NCI-H146 treated with DMSO at 0.1 percent for 48 hours (cell line): ENCODE measurements around the gene MEI1.

Source experiments
- DNase-seq: peaks from one replicate; lab custom pipeline; 2025; ENCODE audit not compliant: unreplicated experiment; lab: John Stamatoyannopoulos, UW

Gene MEI1

DNA sequence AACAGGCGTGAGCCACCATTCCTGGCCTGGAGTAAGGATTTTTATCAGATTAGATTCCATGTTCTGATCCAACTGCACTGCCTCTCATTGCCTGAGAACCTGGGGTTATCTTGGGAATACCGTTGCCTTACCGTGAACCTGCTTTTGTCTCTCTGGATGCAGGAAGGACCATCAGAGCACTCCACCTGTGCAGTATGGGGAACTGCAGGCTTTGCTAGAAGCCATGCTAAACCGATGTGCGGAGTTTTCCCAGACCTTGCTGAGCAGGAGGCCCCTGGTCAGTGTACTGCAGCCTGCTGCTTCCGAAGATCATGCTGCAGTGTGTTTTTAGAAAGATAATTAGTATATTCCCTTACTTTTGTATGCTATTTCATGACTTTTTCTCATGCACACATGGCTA is 43.6 kb downstream of the MEI1 start:
- DNase-seq: no peak

DNA sequence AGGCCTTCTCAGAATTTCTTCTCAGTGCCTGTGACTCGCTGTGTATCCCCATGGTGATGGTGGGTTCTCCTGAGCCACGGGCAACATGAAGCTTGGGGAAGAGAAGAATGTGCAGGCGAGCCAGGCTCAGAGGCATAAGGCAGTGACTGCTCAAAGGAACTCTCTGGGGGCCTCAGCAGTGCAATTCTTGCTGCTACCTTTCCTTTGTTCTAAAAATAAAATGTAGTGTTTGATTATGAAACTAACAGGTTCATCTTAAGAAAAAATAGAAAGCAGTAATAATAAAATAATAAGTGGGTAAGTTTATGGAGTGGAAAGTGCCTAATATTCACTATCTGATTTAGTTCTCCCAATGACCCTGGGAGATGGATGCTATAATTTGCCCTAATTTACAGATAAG is 46.7 kb downstream of the MEI1 start:
- DNase-seq: no peak

DNA sequence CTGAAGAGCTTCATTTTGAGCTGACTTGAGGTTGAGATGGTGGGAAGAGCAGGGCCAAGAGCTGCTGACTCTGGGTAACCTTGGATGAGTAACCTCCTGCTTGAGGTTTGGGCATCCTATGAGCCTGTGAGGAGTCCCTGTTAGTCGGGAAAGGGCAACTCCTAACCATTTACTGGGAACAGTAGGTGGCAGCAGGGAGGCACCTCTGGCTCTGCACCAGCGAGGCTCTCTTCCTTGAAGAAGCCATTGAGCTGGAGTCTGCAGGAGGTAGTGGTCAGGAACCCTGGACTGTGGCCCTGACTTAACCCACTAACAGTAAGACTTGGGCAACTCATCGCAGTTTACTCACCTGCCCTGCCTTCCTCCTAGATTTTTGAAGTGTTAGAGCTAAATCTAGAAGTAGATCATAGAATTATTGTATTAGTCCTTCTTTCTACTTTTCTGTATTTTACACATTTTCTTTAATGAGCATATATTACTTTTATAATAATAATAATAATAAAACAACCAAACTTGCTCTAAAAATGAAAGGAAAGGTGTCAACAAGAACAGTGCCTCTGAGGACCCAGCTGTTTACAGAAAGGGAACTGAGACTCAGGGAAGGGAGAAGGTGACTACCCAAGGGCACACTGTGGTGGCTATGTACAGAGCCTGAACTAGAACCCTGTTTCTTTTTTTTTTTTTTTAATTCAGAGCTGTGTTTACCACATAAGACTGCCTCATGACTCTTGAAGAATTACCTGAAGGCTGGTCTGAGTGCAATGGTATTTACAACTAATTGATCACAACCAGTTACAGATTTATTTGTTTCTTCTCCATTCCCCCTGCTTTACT is 47.5 kb downstream of the MEI1 start:
- DNase-seq: peak; percentile 57

DNA sequence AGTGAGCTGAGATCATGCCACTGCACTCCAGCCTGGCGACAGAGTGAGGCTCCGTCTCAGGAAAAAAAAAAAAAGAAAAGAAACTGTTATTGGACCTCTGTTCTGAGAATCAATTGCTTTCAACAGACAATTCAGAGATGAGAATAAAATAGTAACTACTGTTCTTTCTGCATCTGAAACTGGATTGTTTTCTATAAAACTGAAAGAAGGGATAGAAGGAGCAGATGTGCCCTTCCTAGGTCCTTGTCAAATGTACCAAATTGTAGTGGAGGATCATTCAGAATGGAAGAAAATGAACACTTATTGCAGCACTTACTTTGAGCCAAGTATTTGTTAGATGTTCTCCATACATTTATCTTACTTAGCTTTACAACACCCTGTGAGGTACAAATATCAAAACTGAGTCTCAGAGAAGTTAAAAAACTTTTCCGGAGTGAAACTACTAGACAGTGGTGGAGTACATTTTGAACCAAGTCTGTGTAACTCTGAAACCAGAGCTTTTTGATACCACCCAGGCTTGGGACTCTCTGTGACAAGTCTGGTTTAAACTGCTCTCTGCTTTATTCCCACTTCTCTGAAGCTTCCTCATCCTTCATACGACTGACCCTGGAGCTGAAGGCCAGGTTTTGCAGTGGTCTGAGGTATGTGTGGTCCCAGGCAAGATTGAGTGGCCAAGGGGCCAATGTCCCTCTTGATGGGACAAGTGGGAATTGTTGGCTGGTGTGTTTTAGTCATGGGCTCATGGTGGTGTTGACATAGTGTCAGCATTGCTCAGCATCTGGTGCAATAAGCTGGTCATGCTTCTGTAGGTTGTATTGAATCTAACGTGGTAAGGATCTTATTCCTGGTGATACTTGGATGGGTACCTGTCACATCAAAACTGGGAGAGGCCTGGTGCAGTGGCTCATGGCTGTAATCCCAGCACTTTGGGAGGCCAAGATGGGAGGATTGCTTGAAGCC is 53.0 kb downstream of the MEI1 start:
- DNase-seq: no peak

DNA sequence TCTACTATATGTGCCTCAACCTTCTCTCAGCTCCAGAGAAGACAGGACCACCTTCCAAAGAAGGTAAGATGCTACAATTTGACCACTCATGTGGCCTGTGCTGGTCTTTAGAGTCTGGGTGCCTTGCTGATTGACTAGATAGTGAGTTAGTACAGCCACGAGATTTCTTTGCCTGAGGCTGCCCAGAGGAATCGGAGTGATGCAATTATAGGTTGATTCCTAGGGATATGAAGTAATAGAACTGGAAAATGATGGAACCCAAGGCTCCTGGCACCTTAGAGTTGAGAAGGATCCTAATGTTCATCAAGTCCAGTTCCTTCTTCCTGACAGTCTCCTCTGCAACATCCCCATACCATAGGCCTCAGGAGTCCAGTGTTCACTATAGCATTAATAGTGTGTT is 54.7 kb downstream of the MEI1 start:
- DNase-seq: no peak

DNA sequence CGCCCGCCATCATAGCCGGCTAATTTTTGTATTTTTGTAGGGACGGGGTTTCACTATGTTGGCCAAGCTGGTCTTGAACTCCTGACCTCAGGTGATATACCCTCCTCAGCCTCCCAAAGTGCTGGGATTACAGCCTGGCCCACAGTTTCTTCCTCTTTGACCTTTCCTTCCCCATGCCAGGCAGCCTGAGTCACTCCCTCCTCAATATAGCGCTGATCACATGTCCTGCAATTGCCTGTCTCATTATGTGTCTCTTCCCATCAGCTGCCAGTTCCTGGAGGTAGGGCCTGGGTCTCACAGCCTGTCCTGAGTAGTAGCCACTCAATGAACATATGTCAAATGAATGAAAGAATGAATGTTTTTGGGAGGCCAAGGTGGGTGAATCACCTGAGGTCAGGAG is 58.2 kb downstream of the MEI1 start:
- DNase-seq: no peak

DNA sequence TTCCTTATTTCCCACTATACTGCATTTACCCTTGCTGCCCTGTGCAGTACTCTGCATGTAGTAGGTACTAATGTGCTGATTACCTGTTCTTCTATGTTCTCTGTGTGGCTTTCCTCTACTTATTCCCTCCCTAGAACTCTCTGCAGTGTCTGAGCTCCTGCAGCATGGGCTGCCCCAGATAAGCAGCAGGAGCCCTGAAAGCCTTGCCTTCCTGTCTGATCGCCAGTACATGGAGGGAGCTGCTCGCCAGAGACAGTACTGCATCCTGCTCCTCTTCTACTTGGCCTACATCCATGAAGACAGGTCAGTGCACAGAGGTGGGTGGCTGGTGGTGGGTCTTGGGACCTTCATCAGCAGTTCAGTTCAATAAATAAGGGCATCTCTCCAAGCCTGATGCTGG is 58.9 kb downstream of the MEI1 start:
- no peak for DNase-seq

DNA sequence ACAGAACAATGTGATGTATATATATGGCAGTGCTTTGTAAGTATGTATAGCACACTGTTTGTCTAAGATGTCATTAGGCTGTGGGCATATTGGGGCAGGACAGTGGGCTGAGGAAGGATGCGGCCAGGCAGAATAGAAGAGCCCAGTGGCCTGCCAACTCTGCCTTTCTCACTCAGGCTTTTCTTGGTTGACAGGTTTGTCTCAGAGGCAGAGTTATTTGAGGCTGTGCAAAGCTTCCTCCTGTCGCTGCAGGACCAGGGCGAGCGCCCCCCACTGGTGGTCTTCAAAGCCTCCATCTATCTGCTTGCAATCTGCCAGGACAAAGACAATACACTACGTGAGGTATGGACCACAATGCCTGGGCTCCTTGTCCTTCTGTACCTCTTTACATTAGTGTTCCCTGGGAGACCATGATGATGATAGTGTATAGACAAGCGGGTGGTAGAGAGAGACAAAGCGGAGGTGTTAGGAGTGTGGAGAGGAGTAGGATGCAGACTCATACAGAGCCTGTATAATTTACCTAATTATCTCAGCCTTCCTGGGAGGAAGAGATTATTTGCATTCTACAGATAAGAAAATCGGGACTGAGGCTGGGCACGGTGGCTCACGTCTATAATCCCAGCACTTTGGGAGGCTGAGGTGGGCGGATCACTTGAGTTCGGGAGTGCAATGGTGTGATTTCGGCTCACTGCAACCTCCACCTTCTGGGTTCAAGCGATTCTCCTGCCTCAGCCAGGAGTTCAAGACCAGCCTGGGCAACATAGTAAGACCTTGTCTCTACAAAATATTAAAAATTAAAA is 63.9 kb downstream of the MEI1 start:
- peak; percentile 97 for DNase-seq

DNA sequence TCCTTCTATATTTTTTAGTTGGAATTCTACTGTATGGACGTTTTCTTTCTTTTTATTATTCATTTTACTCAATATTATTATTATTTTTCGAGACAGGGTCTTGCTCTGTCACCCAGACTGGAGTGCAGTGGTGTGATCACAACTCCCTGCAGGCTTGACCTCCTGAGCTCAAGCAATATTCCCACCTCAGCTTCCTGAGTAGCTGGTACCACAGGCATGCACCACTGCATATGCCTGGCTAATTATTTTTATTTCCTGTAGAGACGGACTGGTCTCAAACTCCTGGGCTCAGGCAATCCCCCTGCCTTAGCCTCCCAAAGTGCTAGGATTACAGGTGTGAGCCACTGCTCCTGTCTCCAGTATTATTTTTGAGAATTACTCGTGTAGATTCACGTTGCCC is 67.2 kb downstream of the MEI1 start:
- no peak for DNase-seq

DNA sequence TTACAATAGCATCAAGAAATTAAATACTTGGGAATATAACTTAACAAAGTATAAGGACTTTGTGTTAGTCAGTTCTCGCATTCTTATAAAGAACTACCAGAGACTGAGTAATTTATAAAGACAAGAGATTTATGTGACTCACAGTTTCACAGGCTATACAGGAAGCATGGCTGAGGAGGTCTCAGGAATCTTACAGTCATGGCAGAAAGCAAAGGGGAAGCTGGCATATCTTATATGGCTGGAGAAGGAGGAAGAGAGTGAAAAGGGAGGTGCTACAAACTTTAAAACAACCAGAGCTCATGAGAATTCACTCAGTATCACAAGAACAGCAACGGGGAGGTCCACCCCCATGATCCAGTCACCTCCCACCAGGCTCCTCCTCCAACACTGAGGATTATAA is 69.1 kb downstream of the MEI1 start:
- DNase-seq: no peak

DNA sequence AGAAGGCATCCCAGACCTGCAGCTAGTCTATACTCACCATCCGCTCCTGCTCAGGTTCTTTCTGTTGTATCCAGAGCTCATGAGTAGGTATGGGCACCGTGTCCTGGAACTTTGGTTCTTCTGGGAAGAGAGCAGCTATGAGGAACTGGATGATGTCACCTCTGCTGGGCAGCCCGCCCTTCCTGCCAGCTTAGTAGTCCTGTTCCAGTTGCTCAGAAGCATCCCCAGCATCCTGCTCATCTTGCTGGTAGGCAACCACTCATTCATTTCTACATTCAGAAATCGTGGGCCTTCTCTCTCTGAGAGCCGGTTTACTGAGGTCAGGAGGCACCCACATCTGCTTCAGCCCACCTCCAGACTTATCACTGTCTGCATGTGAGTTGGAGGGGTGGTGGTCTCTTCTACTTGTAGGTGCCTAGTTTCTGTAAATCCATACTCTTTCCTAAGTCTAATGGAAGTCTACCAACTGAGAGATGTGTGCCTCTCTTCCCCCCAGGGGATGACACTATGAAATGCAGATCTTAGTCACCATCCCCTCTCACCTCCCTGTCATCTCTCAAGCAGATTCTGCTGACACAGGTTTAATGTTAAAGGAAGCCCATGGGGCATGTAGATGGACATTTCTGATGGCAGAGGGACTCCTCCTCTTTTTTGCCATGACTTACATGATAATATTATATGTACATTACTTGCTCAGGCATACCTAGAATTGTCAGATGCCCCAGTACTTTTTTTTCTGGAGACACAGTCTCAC is 71.6 kb downstream of the MEI1 start:
- no peak for DNase-seq

DNA sequence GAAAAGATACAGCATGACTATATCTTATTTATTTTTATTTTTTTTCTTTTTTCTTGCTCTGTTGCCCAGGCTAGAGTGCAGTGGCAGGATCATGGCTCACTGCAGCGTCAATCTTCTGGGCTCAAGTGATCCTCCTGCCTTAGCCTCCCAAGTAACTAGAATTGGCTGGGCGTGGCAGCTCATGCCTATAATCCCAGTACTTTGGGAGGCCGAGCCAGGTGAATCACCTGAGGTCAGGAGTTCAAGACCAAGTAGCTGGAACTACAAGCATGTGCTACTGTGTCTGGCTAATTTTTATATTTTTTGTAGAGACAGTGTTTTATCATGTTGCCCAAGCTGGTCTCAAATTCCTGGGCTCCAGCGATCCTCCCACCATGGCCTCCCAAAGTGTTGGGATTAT is 72.9 kb downstream of the MEI1 start:
- DNase-seq: no peak

DNA sequence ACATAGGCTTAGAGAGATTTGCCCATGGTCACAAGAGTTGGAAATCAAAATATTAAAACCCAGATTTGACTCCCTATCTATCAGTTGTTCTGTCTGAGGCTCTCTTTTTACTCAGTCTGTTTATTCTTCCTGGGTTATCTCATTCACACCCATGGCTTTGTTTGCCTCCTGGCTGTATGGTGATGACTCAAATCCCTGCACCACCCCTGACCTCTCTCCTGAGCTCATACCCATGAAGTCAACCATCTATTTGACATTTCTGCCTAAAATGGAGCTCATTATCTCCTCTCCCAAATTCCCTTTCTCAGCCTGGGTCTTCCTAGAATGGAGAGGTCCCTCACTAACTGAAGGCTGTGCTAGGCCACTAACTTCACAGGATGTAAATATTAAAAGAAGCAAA is 73.3 kb downstream of the MEI1 start:
- no peak for DNase-seq

DNA sequence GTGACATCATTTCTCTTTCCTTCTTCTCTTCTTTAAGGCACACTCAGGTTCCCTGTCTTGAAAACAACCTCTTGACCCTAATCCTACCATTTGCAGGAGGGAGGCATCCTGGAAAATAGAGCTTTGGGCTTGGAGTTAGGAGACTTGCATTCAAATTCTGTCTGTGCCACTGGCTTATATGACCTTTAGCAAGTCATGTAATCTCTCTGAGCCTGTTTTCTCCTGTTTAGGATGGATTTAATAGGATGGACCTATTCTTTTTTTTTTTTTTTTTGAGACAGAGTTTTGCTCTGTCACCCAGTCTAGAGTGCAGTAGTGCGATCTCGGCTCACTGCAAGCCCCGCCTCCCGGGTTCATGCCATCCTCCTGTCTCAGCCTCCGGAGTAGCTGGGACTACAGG is 76.0 kb downstream of the MEI1 start:
- DNase-seq: no peak

DNA sequence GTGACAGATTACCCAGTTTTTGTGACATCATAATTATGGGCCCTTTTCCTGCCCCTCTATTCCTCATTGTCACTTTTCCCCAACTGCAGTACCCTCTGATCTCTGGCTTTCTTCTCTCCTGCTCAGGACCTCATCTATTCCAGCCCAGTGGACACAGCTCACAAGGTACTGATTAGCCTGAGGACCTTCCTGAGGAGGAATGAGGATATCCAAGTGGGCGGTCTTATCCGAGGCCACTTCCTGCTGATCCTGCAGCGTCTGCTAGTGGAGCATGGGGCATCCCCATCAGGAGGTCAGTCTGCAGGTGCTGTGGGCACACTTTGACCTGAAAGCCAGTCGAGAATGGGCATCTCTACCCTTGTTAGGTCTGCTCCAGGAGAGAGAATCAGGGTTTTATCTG is 76.7 kb downstream of the MEI1 start:
- DNase-seq: no peak

DNA sequence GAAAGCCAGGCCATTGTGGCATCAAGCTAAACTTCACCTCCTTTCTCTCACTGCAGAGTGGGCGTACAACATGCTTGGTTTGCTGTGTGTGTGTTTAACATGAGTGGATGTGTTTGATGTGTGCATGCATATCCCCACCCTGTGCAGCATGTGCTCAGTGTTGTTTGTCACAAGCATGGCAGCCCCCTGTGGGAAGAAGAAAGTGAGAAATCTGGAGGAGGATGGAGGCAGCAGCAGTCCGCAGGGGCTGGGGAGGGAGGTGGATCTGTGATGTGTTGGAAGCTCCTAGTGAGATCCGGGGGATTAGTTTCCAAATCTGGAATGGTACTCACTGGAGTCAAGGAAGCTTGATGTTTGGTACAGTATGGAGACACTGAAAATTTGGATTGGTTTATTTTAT is 77.1 kb downstream of the MEI1 start:
- no peak for DNase-seq

DNA sequence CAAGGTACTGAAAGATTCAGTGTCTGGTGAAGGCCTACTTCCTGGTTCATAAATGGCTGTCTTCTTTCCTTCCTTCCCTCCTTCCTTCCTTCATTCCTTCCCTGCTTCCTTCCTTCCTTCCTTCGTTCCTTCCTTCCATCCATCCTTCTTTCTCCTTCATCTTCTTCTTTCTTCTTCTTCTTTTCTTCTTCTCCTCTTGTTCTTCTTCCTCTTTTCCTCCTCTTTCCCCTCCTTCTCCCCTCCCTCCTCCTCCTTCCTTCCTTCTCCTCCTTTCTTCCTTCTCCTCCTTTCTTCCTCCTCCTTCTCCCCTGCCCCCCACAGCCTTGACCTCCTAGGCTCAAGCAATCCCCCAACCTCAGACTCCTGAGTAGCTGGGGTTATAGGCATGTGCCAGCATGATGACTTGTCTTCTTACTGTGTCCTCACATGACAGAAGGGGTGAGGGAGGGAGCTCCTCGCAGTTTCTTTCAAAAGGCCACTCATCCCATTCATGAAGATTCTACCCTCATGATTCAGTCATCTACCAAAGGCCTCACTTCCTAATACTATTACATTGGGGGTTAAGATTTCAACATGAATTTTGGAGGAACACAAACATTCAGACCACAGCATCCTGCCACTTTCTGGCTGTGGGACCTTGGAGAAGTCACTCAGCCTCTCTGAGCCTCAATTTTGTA is 78.6 kb downstream of the MEI1 start:
- DNase-seq: no peak

DNA sequence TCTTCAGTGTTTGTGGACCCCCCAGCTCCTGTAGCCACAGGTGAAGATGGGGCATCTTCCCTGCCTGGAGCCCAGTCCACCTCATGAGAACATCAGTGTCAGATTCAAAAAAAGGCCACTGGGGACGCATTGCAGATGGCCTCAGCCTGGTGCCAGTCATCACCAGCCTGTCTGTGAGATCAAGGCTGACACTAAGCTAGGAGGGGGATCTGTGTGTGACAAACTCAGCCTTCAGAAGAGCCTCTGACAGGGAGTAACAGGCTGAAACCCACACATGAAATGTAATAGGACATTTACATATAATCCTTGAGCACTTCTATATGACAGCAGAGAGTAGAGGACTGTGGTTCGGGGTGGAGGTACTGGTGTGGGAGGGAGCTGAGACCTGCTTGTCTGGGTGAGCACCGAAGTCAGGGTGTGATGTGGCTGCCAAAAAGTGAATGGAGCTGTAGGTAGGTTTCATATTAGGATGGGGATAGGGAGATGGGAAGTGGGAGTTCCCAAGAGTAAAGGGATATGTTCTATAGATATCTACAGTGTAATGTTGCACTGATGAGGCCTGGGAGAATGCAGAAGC is 80.7 kb downstream of the MEI1 start:
- no peak for DNase-seq

DNA sequence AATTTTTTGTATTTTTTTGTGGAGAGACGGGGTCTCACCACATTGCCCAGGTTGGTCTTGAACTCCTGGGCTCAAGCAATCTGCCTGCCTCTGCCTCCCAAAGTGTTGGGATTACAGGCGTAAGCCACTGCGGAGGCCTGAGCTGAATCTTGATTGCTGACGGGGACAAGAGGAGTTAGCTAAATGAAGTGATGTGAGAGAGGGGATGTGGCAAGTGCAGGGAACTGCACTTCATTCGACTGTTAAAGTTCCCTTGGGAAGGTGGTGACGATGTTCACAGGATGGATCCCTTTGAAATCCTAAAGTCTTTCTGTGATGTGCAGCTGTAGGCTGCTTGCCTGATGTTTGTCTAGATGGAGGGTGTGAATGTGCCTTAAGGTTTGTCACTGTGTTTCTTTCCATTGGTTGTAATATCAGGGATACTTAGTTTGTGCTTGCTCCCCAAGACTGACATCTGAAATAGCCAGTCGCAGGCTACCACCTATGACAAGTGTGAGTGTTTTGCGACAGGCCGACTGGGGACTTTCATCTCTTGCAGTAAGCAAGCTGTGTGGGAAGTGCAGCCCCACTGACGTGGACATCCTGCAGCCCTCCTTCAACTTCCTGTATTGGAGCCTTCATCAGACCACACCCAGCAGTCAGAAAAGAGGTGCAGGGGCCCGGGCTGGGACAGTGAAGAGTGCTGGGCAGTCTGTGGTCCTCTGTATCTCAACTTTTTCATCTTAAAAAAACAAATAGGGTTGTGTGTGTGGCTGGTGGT is 81.6 kb downstream of the MEI1 start:
- no peak for DNase-seq
